NCI-H446 (cell line): Measurements from ENCODE around the gene CTTNBP2.

Experiments used
- DNase-seq, 2 experiments: peaks; one replicate each; lab custom pipeline; 2025; lab: John Stamatoyannopoulos, UW

The CTTNBP2 gene

DNA sequence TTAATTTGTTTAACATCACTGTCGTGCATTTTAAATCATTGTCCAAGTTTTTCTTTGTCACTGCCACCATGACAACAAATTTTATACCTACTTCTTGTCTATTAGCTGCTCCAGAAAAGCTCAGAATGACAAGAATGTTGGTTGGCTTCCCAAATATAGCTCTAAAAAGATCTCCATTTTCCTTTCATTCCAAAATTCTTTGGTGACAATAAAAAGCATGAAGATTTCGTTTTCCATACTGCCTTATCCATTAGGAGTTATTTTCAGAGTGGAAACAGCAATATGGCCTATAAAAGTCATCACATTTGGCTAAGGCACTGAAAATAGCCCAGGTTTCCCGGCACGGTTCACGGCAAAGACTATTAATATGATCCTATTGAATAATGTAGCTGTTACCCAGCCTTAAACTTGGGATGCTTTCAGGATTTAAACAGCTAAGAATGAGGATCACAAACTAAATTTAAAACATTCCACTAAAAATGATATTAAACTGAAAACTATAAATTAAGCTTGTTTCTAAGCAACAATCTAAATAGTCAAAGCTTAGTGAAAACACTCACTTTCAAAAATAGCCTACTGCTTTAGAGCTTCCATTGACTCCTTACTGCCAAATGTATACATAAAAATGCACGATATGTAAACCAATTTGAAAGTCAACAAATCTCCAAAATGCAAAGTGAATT lies 2.7 kb downstream of the CTTNBP2 start:
- no peak for DNase-seq

DNA sequence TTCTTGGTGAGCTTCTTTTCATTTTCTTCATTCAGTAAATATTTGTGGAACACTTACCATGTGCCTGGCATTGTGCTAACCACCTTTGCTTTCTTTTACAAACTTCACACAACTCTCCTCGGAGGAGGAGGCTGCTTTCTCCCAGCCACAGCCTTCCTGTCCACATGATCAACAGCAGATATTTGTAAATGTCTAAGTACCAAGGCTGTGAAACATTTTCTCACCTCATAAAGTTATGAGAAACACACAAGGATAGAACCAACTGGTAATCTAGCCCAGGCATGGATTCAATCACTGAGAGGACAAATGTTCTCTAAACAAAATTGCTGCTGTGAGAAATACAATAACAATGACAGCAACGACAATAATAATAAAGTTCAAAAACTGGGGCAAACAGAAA lies 3.9 kb downstream of the CTTNBP2 start:
- no peak for DNase-seq

DNA sequence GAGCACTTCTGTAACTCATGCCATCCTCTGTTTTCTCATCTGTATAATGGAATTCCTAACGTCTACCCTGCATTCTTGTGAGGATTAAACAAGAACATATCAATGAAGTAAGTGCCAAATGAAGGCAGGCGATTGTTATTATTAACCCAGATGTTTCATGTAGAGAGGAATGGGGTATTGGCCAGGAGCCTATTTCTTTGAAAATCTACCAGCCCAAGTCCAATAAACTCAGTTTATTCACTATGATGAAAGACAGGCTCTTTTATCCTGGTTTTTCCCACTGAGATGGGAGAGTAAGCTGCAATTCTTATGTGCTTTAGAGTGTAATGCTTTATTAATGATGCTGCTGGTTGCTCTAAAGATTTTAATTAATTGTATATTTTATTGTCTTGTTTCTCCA lies 9.6 kb downstream of the CTTNBP2 start:
- DNase-seq = no peak

DNA sequence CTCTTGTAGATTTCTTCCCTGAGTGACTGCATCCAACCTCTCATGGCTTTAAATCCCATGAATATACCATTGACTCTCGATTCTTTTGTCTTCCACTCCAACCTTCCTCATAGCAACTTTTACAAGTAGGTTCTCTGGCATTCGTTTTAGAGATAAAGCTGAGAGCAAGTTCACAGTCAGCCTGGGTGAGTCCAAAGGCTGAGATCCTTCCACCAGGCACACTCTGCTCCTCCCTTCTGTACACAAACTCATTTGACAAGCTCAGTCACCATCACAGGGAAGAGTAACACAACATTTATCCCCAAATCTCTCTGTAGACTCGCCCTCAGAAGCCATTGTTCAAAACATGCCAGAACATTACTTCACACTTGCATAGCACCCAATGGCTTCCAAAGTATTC lies 10.9 kb downstream of the CTTNBP2 start:
- no peak for DNase-seq

DNA sequence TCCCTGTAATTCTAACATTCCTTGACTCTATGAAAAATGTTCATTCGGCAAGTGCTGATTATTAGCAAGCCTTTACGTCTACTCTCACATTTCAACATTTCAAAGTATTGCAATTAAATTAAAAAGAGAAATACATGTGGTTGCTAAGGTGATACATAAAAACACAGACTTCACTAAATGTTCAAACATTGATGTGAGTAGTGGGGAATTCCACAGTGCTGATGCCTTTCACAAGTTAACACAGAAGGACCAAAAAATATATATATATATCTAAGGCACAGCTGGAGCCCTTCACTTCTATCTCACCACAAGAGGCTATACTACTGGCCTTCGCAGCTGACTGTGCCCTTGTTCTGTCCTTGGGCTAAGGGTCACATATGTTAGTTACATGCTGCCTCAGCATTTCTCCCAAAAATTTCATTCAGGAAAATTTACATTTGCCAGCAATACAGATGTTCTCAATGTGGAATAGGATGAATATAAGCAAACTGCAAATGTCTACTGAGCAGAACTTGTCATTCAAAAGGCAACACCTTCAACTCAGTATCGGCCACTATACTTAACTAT lies 13.9 kb downstream of the CTTNBP2 start:
- no peak for DNase-seq

DNA sequence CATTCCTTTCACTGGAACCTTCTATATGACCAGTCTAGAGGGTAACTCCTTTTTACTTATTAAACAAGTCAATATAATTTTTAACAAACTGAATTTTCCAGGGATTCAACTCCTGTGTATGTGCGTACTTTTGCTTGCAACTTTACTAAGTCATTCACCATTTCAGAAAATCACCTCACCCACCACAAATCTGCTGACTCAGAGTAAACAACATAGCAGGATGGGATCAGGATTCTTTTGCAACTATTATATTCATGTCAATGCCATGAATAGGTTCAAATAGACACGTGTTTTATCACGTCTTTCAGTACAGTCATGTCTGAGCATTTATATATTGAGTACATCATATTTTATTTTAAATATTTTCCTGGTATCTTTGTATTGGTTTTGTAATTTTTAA lies 14.5 kb downstream of the CTTNBP2 start:
- DNase-seq = no peak

DNA sequence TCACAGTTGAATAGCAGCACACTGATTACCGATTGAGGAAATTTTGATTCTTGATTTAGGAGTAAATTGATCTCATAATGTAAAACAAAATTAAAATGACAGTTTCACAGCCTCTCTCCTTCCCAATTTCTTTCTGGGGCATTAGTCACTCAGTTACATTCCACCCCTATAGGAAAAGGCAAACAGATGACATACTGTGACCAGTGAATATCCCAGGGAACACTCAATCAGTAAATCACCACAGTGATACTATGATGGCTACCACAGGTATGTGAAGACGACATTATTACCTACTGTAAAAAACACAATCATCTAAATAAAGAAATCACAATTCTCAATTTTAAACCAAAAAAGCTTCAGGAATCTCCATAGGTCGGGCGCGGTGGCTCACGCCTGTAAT lies 15.5 kb downstream of the CTTNBP2 start:
- DNase-seq = no peak

DNA sequence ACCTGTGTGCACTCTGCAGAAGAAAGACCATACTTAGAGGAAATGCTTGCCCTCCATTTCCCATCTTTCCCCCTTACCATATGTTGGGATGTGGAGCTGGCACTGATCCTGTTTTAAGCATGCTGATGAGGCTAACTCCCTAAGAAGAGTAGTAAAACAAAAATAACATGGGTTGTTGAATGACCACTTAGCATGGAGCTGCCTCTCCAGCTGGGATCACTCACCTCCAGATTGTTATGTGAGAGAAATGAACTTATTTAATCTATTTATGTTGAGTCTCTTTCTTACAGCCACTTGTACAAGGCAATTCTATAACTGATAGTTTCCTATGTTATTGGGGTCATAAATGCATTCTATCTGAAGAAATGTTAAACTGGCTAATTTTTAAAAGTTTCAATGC lies 17.0 kb downstream of the CTTNBP2 start:
- DNase-seq = no peak

DNA sequence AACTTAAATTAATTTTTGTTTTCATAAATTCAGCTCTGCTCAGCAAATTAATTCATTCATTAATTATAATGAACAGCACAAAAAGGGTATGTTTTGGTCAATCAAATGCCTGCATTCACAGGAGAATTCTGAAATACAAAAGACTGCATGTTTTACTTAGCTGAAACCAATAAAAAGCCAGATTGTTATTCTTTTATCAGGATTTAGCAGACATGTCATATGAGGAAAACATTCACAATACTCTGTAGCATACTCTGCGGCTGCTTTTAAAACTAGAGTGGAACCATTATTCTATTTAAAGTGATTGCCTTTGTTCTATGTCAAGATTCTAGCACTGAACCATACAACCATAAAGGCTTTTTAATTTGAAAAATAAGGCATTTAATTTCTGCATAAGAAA lies 19.1 kb downstream of the CTTNBP2 start:
- DNase-seq = no peak

DNA sequence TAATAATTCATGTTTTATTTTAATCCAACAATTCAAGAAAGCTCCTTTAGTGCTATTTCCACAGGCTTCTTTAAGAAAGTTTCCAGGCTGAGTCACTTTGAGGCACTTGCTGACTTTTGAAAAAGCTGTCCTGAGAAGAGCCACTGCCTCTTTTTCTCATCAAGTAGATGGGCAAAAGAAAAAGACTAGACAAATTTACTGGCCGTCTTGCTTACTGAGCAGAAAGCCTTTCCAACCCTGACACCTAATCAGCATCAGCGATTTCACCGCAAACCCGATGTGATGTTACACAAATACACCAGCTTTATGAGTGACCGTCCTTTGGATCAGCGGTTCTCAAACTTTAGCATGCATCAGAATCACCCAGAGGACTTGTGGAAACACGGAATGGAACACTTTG lies 24.3 kb downstream of the CTTNBP2 start:
- DNase-seq = no peak

DNA sequence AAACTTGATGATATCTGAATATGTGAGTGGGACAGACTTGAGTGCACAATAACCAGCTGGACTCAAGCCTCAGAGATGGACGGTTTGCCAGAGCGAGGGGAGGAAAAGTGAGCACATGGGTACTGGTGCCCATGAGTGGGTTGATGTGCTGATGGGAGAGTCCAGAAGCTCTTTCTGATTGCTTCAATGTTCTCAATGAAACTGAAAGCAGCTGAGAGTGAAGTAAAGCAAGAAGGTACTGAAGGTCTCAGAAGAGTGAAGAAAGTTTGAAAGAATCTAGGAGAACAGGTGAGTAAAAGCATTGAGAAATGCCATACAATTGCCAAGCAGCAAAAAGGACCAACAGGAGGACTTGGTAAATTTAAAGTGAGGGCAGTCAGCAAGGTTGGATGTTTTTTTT lies 28.6 kb downstream of the CTTNBP2 start:
- no peak for DNase-seq

DNA sequence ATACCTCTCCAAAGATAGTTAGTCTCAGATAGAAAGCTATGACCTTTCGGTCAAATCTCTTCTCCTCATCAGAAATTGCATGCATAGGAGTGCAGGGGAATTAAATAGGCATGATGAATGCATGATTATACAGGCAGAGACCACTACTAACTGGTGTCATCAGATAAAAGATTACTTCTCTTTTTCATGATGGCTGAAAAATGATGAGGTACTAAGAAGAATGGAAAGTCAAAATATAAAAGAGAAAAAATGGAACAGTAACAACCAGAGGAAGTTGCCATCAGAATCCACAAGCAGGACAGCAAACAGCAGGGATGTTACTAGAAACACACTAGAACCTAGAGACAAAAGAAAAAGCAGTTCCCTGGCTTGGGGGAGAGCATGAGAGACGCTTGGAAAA lies 31.6 kb downstream of the CTTNBP2 start:
- no peak for DNase-seq

DNA sequence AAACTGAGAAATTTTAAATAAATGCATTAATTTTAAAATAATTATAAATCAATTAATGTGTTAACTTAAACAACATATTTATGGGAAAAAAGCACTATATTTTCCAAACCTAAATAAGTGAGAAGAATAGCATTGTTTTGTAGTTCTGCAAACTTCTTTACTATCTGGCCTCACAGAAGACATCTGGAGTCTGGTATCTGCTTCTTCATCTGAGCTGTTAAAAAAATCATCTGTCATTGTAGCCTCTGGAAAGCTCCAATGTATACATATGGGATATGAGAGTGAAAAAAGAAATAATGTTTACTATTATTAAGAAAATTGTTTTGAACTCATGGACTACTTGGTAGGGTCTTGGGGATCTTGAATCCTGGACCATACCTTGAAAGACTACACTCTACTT lies 32.2 kb downstream of the CTTNBP2 start:
- DNase-seq = no peak

DNA sequence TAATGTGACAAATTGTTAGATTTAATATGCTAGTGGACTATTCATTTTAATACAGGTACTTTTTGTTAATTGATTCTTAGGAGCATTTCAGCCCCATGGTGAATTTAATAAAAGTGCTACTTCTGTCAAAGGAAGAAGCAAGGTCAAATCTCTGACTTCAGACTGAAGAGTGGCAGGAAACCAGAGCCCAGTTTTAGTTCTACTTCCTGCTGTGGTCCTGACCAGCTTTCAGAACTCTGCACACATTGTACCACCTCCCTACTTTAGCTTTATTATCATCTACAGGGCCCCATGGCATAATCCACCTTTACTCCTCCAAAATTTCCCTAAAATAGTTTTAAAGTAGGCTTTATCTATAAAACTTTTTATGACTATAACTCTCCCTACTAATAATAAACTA lies 33.7 kb downstream of the CTTNBP2 start:
- no peak for DNase-seq

DNA sequence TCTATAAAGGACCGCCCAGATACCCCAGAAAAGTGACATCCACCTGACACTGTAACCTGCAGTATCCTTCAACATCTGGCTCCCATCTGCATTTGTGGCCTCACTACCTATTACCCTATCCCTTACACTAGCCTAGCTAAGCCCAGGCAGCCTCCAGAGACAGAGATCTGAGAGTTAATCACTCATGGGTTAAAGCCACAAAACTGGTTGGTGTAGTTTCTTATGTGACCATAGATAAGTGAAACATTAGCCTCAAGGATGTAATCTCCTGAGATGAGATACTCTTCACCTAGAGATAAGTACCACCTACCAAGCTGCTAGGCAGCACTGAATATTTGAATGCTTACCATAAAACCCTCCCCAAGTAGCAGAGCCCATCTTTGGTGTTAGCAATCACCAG lies 35.4 kb downstream of the CTTNBP2 start:
- no peak for DNase-seq

DNA sequence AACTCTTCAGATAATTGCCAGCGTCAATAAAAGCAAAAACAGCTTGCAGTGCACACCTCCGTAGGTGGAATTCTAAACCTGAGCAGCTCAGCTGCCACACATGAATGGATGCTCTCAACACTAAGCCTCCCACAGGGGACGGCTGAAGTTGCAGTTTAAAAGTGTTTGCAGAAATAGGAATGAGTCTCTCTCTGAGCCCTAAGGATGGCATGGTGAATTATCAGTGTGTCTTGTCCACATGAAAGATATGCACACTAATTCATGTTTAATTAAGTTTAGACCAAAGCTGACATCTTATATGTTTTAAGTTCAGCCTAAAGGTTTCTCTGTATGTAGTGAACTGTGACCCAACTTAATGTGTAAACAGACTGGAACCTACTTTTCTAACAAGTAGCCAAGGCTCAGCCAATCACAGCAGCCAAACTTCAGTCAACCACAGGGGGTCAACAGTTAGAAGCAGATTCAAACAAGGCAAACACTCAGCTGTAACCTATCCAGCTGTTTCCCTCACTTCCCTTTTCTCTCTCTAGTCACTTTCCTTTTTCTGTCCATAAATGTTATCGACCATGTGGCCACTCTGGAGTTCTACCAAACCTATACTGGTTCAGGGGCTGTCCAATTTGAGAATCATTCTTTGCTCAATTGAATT lies 38.1 kb downstream of the CTTNBP2 start:
- DNase-seq = no peak

DNA sequence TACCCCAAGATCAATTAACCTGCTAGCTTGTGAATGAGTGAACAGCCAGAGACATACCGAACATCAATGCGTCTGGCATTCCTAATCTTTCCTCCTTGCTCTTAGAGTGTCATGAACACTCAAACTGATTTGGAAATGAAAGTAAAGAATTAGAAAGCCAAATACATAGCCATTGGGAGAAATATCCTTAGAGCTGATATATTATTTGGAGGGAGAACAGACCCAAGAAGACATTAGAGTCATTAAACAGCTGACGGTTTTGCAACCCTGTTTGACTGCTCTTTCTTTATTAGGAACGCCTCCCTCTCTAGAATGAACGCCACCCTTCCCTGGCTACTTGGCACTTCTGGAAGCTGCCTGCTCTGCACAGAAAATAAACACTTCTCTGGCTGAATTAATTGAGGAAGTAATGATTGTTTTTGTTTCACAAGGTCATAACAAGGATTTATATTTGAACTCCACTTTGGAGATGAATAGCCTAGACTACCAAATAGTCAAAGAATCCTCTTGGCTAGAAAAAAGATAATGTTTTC lies 42.8 kb downstream of the CTTNBP2 start:
- no peak for DNase-seq

DNA sequence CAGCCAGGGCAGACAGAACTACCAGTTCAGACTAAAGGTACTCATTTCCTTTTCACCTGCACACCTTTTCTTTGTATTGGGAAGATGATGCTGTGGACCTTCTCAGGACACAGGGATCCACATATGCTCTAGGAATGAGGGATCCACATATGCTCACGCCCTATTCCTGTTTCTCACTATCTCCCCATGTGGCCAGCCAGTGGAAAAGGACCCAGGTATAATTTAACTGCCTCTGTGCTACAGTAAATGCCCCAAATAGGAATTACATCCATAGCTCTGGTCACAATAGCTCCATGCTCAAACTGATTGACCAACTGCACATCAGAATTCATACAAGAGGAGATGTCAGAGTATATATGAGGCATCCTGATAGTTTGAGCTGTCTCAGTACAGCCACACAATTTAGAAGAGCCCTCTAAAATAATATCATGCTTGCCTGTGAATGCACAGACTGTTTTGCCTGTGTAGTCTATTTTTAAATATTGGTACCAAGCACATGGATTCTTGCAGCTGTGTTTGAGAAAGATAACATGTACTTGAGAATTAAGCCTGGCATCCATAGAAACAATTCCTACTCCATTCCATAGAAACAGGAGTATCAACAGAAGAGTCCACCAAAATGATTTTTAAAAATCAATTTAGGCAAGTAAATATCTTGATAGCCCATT lies 43.7 kb downstream of the CTTNBP2 start:
- DNase-seq = no peak

DNA sequence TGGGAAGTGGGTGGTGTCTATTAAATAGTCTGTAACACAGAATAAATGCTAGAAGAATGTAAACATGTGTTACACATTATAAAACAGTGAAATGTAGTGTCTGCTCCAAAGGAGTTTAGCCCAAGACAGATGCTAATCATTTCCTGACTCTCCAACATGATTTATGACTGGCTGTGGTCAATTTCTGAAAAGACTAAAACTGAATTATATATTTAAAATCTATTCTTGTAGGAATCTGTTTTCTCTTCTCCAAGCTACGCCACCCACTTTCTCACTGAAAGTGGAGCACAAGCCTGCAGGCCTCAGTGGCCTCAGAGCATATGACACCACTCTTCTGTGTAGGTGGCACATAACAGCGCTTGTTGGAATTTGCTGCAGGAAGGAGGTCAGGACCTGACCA lies 44.4 kb downstream of the CTTNBP2 start:
- DNase-seq = no peak

DNA sequence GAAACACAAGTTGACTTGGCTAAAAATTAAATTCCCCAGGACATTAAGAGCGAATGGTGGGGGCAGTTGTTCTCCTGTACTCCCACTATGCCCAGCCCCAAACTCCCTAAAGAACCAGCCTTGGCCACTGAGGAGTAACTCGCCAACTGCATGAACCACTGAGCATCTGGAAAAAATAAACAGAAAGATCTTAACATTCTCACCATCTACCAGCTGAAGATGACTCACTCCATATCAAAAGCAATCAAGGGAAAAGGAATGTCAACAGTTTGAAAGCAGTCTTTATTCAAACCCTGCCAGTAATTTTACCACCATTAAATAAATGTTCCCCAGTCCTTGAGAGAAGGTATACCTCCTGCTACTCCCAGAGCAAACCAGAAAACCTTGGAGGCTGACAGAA lies 45.4 kb downstream of the CTTNBP2 start:
- no peak for DNase-seq

DNA sequence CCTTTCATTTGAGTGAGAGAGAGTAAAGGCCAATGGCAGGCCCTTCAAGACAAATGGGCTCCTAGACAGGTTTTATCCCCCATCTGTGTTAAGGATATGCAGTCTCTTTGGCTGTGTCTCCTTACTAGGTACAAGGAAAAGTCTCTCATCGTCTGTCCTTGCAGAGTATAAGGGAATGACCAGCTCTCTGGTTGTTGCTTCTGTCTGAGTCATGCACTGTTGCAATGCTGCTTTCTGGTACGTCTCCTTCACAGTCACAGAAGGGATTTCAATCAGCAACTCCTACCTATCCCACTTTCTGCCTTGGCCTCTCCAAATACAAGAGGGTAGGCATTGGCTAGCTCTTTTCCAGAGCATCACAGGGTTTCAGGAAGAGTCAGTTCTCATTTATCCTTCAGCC lies 48.1 kb downstream of the CTTNBP2 start:
- no peak for DNase-seq

DNA sequence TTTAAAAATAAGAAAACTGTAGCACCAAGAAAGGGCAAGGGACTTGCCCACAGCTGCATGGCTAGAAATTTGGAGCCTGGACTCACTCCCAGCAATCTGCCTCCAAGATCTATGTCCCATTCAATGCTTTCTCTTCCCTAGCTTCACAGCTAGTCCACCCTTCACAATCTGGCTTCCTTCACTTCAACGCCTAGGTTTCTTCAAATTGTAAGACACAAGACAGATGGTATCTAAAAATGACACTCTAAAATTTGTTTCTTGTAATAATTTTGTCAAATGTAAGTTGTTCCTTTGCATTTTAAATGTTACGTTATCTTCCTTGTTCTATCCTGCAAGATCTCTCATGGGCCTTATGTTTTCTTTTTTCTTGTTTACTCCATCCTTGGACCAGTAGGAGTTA lies 48.6 kb downstream of the CTTNBP2 start:
- DNase-seq = no peak

DNA sequence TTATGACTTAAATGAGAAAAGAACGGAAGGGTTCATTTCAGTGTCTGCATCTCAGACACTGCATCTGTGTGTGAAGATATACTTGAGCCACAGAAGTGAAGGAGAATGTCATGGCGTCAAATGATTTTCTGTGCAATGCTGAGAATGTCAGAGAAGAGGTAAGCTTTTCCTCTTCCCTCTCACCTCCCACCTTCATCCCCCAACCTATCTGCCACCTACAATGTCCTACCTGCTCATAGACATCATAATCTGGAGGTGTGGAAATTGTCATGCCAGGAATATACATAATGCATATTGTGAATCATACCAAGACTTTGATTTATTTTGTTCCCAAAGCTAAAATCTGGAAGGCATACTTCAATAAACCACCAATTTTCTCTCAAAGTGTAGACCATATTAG lies 53.7 kb downstream of the CTTNBP2 start:
- DNase-seq = no peak
